ENCODE results near the gene SEC61A2.

The SEC61A2 gene

DNA sequence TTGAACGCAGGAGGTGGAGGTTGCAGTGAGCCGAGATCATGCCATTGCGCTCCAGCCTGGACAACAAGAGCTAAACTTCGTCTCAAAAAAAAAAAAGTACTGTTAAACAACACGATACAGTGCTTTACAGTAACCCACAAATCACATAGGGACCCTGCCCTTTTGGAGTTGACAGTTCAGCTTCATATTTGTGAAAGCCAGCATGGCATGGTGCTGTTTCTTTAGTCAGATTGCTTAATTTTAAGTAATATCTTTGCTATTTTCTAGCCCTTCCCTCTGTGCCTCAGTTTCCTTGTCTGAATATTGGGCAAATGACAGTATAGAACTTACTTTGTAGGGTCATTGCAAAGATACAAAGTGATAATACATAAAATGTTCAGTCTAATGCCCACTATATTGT is 71.4 kb downstream of the SEC61A2 start:
- no peaks in the 10 kb centered on the region for H3K9me3 Mint-ChIP-seq
- H3K36me3 Mint-ChIP-seq, result peaks cover 43% of the 10 kb centered on the region
- peaks cover 46% of the 10 kb centered on the region for H3K4me1 Mint-ChIP-seq
- no peak for ATAC-seq
- no peaks in the 10 kb centered on the region for H3K27me3 Mint-ChIP-seq
- no peak overlapping the region for H3K4me3 Mint-ChIP-seq
- H3K27ac Mint-ChIP-seq, result no peak overlapping the region

DNA sequence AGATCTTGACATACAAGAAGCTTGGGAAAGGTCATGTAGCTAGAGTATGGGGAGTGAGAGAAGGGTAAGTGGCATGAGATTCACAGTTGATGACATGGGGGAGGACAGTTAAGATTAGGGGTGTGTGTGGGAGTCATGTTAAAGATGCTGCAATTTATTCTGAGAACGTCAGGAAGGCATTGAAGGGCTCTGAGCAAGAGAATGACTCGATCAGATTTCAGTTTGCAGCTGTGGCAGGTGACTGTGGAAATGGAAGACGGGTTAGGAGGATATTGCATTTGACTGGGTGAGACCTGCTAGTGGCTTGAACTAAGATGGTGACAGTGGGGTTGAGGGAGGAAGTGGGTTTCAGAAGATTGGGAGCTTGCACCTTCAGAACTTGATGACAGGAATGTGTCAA is 72.1 kb downstream of the SEC61A2 start:
- no peaks in the 10 kb centered on the region for H3K9me3 Mint-ChIP-seq
- peaks cover 41% of the 10 kb centered on the region for H3K4me1 Mint-ChIP-seq
- H3K27ac Mint-ChIP-seq, result no peak overlapping the region
- peaks cover 42% of the 10 kb centered on the region for H3K36me3 Mint-ChIP-seq
- no peak overlapping the region for H3K4me3 Mint-ChIP-seq
- H3K27me3 Mint-ChIP-seq, result no peaks in the 10 kb centered on the region
- no peak for ATAC-seq

DNA sequence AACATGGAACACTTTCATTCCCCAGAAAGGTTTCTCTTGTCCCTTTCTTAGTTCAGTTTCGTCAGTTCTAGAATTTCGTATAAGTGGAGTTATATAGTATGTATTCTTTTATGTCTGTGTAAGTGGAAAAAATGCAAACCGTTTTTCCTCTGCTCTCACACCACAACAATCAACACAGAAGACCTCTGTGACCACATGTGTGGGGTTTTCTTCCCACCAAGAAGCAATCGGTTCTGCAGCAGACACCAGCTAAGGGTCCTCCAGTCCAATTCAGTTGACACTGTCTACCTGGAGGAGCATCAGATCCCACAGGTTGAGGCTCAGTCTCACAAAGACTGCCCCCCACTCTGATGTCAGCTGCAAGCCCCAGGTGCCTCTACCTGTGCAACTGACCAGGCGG is 72.7 kb downstream of the SEC61A2 start:
- no peaks in the 10 kb centered on the region for H3K27me3 Mint-ChIP-seq
- H3K9me3 Mint-ChIP-seq, result no peaks in the 10 kb centered on the region
- H3K4me1 Mint-ChIP-seq, result peaks cover 42% of the 10 kb centered on the region
- H3K4me3 Mint-ChIP-seq, result no peak overlapping the region
- ATAC-seq, result no peak
- H3K27ac Mint-ChIP-seq, result no peak overlapping the region
- H3K36me3 Mint-ChIP-seq, result peaks cover 46% of the 10 kb centered on the region

DNA sequence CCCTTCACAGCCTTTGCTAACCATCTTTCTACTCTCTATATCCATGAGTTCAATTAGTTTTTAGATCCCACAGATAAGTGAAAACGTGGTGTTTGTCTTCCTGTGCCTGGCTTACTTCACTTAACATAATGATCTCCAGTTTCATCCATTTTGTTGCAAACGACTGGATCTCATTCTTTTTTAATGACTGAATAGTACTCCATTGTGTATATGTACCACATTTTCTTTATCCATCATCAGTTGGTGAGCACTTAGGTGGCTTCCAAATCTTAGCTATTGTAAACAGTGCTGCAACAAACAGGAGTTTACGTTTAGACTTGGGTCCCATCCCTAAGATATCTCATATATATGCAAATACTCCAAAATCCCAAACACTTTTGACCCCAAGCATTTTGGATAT is 75.6 kb downstream of the SEC61A2 start:
- no peak overlapping the region for H3K4me3 Mint-ChIP-seq
- no peaks in the 10 kb centered on the region for H3K27me3 Mint-ChIP-seq
- H3K9me3 Mint-ChIP-seq, result no peaks in the 10 kb centered on the region
- H3K27ac Mint-ChIP-seq, result no peak overlapping the region
- peaks cover 49% of the 10 kb centered on the region for H3K4me1 Mint-ChIP-seq
- H3K36me3 Mint-ChIP-seq, result peaks cover 63% of the 10 kb centered on the region
- no peak for ATAC-seq

DNA sequence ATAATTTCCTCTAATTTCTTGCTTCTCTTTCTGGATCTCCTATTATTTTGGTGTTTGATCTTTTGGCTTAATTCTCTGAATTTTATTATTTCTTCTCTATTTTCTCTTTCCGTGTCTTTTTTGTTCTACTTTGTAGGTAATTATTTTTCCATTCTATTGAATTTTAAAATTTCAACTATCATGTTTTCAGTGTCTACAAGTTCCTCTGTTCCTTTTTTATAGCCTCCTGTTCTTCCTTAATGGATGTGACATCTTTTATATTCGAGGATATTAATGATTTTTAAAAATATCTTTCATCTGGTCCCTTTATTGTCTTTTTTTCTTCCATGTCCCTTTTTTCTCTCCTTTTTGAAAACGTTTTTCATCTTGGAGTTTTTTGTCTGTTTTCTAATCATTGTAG is 77.6 kb downstream of the SEC61A2 start:
- H3K36me3 Mint-ChIP-seq, result peaks cover 63% of the 10 kb centered on the region
- H3K27me3 Mint-ChIP-seq, result no peaks in the 10 kb centered on the region
- ATAC-seq, result no peak
- no peaks in the 10 kb centered on the region for H3K9me3 Mint-ChIP-seq
- peaks cover 42% of the 10 kb centered on the region for H3K4me1 Mint-ChIP-seq
- H3K27ac Mint-ChIP-seq, result peak overlapping the region; percentile 36
- no peak overlapping the region for H3K4me3 Mint-ChIP-seq

DNA sequence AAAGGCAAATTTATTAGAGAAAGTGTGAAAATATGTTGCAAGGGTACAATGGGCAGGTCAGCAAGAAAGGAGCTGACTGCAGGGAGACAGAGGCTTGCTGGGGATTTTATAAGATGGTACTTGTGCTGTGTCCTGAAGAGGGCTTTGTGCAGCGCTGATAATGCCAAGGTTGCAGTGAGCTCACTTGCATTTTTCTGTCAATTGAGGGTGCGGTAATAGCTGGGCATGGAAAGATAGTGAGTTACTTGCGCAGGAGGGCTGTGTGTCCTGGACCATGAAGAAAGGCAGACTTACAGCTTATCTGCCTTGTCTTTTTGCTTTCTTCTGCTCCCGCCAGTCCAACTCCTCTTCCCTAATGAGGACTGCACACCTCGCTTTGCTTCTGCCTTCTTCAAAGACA is 79.0 kb downstream of the SEC61A2 start:
- peaks cover 67% of the 10 kb centered on the region for H3K36me3 Mint-ChIP-seq
- peak overlapping the region; percentile 28 for H3K27ac Mint-ChIP-seq

DNA sequence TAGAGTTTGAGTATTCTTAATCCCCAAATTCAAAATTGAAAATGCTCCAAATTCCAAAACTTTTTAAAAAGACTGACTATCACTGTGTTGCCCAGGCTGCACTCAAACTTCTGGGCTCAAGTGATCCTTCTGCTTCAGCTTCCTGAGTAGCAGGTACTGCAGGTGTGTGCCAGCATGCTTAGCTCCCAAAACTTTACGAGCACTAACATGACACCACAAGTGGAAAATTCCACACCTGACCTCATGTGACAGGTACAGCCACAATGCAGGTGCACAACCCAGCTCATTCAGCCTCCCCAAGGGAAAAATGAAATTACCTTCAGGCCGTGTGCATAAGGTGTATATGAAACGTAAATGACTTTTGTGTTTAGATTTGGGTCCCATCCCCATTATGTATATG is 83.0 kb downstream of the SEC61A2 start:
- ATAC-seq, result no peak
- no peak overlapping the region for H3K4me3 Mint-ChIP-seq
- H3K27ac Mint-ChIP-seq, result peak overlapping the region; percentile 40
- peaks cover 37% of the 10 kb centered on the region for H3K4me1 Mint-ChIP-seq
- peaks cover 57% of the 10 kb centered on the region for H3K36me3 Mint-ChIP-seq
- no peaks in the 10 kb centered on the region for H3K9me3 Mint-ChIP-seq
- H3K27me3 Mint-ChIP-seq, result no peaks in the 10 kb centered on the region

More for the DNA sequence above, 79.0 kb downstream of the SEC61A2 start:
- ATAC-seq, result no peak
- Mint-ChIP-seq H3K4me3 (no peak overlapping the region), H3K4me1 (peaks cover 30% of the 10 kb centered on the region), H3K27me3 (no peaks in the 10 kb centered on the region), H3K9me3 (no peaks in the 10 kb centered on the region)

DNA sequence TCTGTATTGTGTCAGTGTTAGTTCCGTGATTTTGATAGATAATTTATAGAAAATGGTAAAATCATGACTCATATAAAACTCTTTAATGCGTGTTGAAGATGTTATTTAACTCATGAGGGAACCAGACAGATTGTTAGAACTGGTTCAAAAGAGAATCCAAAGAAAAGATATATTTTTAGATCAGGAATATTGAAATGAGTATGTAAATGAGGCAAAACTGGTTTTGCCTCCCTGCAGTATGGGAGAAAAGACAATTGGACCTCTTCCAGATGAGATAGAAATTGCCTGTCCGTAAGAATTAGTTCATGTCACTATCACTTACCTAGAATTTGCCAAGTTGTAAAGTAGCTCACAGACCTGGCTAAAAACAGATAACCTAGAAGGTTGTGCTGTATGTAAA is 84.1 kb downstream of the SEC61A2 start:
- no peaks in the 10 kb centered on the region for H3K27me3 Mint-ChIP-seq
- H3K4me1 Mint-ChIP-seq, result peaks cover 28% of the 10 kb centered on the region
- H3K4me3 Mint-ChIP-seq, result no peak overlapping the region
- ATAC-seq, result no peak
- no peaks in the 10 kb centered on the region for H3K9me3 Mint-ChIP-seq
- H3K36me3 Mint-ChIP-seq, result peaks cover 49% of the 10 kb centered on the region
- peak overlapping the region; percentile 80 for H3K27ac Mint-ChIP-seq

DNA sequence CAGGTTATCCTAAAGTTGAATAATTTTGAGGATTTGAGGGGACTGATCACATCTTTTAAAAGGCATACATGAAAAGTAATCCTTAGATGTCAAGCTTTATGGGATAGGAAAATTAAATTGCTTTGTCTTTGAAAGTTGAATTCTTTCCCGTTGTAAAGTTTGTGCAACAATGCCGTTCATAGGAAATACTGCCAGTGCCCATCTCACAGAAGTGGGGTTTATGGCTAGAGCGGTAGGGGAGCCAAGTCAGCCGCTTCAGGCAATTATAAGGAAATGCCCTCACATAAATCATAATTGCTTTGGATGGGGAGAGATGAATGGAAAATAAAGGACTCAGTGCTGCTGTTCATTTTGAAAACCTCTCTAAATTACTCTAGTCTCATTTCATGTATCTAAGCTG is 84.6 kb downstream of the SEC61A2 start:
- ATAC-seq, result no peak
- Mint-ChIP-seq H3K27ac (peak overlapping the region; percentile 80), H3K9me3 (no peaks in the 10 kb centered on the region), H3K36me3 (peaks cover 49% of the 10 kb centered on the region), H3K27me3 (no peaks in the 10 kb centered on the region), H3K4me1 (peaks cover 24% of the 10 kb centered on the region), H3K4me3 (no peak overlapping the region)

DNA sequence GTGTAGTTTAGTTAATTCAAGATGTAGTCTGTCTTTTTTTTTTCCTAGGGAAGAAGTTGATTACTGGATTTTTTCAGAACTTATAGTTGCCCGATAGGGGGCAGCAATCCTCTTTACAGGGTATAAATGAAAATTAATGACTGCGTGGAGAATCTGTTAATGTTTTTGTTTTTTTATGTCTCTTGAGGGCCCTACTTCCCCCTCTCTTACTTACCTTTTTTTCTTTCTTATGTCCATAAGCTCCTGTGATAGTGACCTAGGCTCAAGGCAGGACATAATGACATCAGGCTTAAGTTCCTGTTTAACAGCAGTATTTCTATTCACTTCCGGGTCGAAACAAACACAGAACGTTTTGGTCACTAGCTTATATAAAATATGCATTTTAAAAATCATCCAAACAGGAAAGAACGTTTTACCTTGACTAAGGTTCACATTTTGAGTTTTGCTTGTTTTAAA is 85.3 kb downstream of the SEC61A2 start:
- no peak for ATAC-seq
- Mint-ChIP-seq H3K9me3 (no peaks in the 10 kb centered on the region), H3K4me3 (peak overlapping the region; percentile 45), H3K36me3 (peaks cover 50% of the 10 kb centered on the region), H3K27me3 (no peaks in the 10 kb centered on the region), H3K4me1 (peaks cover 20% of the 10 kb centered on the region), H3K27ac (peak overlapping the region; percentile 80)
